Measurements from ENCODE around the gene PSKH1.
"Not testable (repeated sequence)": the region's sequence is repeated elsewhere in the genome, so short reads cannot be mapped to it uniquely, and the experiment has no call there.

The PSKH1 gene

DNA sequence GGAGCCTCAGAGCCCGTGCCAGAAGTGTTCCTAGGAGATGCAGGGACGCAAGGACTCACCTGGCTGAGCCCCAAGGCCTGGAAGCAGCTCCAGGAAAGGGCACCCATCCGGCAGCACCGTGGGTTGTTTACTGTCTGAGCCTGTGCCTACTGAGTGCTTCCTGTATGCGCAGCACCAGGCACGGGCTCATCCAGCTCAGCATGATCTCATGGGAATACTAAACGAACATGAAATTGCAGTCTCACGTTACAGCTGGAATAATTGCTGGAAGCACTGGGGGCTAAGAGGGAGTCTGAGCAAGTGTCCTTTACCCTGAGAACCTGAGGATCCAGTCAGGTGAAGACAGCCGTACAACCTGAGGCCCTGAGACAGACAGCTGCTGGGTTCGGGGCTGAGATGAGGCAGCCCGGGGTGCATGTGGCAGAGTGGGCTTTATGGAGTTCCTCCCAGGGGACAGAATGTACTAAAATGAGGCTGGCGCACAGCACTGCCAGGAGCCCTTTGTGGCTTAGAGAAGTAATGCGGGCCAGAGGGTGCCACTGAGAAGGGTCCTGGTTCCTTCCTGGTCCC is 33.2 kb downstream of the PSKH1 start:
- DNase-seq (ENCODE audit: low read depth): no peak

DNA sequence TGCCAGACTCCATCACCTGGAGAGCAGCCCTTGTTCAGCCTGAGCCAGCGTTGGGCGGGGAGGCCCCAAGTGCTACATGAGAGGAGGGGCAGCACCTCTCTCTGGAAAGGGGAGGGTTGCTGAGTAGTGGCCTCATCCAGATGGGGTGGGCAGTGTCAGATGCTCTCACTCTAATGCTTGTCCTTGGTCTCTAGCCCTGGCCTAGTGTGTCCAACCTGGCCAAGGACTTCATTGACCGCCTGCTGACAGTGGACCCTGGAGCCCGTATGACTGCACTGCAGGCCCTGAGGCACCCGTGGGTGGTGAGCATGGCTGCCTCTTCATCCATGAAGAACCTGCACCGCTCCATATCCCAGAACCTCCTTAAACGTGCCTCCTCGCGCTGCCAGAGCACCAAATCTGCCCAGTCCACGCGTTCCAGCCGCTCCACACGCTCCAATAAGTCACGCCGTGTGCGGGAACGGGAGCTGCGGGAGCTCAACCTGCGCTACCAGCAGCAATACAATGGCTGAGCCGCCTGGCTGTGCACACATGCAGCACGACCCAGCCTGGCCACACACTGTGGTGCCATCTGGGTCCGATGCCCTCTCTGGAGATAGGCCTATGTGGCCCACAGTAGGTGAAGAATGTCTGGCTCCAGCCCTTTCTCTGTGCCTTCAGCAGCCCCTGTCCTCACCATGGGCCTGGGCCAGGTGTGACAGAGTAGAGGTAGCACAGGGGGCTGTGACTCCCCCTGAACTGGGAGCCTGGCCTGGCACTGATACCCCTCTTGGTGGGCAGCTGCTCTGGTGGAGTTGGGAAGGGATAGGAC is 34.3 kb downstream of the PSKH1 start:
- no peak for DNase-seq (ENCODE audit: low read depth)

DNA sequence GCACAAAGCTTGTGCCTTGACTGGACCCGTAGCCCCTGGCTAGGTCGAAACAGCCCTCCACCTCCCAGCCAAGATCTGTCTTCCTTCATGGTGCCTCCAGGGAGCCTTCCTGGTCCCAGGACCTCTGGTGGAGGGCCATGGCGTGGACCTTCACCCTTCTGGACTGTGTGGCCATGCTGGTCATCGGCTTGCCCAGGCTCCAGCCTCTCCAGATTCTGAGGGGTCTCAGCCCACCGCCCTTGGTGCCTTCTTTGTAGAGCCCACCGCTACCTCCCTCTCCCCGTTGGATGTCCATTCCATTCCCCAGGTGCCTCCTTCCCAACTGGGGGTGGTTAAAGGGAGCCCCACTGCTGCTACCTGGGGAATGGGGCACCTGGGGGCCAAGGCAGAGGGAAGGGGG is 35.1 kb downstream of the PSKH1 start:
- DNase-seq (ENCODE audit: low read depth): no peak

DNA sequence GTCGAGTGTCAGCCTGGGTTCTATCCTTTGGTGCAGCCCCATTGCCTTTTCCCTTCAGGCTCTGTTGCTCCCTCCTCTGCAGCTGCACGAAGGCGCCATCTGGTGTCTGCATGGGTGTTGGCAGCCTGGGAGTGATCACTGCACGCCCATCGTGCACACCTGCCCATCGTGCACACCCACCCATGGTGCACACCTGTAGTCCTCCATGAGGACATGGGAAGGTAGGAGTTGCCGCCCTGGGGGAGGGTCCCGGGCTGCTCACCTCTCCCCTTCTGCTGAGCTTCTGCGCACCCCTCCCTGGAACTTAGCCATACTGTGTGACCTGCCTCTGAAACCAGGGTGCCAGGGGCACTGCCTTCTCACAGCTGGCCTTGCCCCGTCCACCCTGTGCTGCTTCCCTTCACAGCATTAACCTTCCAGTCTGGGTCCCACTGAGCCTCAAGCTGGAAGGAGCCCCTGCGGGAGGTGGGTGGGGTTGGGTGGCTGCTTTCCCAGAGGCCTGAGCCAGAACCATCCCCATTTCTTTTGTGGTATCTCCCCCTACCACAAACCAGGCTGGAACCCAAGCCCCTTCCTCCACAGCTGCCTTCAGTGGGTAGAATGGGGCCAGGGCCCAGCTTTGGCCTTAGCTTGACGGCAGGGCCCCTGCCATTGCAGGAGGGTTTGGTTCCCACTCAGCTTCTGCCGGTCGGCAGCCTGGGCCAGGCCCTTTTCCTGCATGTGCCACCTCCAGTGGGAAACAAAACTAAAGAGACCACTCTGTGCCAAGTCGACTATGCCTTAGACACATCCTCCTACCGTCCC is 35.7 kb downstream of the PSKH1 start:
- DNase-seq (ENCODE audit: low read depth): no peak

DNA sequence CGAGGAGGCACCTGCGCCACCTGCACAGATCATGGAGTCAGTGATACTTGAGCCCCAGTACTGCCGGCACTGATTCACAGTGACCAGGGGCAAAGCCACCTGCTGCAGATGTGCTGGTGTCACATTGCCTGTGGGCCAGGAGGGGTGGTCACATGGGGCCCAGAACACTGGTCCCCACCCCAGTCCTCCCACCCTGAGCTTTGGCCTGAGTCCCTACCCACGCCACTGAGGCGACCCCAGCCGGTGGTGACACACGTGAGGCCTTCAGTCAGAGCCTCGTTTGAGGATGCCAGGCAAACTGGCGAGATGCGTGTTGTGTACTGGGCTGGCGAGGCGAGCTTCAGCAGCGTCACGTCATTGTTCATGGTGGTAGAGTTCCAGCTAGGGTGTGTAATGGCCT is 37.1 kb downstream of the PSKH1 start:
- no peak for DNase-seq (ENCODE audit: low read depth)

DNA sequence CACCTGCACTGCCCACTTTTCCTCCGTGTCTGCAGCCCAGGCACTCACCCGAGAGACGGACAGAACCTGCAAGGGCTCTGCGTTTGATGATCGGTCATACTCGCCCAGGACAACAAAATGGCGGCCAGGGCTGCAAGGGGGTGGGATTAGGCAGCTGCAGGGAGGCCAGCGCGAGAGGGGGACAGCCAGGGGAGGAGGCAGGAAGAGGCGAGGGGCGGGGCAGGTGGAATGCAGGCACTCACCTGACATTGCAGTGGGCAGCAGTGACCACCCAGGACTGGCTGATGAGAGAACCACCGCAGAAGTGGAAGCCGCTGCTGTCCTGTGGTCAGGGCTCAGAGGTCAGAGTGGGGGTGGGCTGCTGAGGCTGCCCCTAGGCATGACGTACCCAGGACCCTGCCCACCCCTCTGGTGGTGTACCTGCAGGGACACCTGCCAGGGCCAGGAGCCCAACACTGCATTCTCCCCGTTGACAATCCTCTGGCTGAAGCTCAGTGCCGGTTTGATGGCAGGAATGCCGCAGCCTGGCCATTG is 37.7 kb downstream of the PSKH1 start:
- no peak for DNase-seq (ENCODE audit: low read depth)

DNA sequence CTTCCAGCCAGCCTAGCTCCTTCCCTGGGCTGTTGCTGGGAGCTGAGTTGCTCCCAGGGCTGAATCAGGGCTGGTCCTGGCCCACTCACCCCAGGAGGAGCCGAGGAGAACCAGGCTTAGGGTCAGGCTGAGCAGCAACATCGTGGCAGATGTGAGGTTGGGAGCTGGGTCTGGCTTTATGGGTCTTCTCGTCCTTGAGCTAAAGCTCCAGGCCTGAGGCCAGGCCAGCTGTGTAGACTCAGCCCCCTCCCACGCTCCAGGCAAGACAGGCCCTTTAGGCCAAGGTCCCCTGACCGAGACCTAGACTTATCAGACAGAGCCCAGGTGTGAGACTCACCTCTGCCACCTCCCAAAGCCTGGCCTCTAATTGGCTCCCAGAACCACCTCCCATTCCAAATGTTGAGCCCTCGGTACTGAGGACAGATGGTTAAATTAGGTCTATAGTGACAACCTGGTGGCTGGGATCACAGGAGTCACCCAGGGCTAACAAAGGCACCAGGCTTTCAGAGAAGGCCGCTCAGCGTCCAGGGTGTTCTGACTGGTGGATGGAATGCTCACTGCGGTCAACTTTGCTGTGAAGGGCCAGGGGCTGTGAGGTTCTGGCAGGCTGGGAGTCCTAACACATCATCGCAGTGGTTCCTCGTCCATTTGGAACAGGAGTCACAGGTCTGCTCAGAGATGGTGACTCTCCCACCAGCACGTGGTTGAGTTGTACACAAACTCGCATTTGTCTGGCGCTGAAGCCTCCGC is 38.8 kb downstream of the PSKH1 start, which contains the start of gene CTRL:
Gene CTRL, minus strand, starts transcription at position 151 of the 750 bp plus-strand sequence. Its CDS starts 10 bp downstream, at position 141.
- DNase-seq (ENCODE audit: low read depth): no peak

DNA sequence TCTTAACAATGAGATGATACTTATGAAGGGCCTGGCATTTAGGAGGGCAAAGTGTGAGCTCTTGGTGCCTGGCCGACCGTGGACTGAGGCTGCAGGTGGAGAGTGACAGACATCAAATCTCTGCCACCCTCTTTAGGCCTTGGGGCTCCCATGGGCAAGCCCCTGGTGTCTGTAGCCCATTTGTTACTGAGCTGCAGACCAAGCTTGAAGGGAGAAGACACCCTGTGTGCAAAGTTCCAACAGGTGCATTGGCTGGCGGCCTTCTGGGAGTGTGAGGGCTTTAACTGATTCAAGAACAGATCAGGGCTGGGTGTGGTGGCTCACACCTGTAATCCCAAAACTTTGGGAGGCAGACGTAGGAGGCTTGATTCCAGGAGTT is 39.4 kb downstream of the PSKH1 start:
- DNase-seq (ENCODE audit: low read depth): no peak

DNA sequence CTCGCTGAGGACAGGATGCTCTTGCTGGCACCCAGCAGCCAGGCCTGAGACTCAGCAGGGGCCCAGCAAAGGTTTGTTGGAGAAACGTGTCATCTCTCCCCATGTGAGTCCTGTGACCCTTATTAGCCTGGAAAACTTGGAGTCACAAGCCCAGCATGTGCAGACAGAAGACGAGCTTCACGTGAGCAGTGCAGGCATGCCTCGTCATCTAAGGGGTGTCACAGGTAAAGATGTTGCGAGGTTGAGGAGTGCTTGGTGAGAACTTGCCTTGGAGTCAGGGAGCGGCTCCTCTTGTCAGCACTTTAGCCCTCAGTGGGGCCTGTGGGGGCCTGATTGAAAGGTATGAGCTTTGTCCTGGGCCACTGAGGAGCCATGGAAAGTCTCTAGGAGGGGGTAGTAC is 40.8 kb downstream of the PSKH1 start:
- DNase-seq (ENCODE audit: low read depth): no peak

DNA sequence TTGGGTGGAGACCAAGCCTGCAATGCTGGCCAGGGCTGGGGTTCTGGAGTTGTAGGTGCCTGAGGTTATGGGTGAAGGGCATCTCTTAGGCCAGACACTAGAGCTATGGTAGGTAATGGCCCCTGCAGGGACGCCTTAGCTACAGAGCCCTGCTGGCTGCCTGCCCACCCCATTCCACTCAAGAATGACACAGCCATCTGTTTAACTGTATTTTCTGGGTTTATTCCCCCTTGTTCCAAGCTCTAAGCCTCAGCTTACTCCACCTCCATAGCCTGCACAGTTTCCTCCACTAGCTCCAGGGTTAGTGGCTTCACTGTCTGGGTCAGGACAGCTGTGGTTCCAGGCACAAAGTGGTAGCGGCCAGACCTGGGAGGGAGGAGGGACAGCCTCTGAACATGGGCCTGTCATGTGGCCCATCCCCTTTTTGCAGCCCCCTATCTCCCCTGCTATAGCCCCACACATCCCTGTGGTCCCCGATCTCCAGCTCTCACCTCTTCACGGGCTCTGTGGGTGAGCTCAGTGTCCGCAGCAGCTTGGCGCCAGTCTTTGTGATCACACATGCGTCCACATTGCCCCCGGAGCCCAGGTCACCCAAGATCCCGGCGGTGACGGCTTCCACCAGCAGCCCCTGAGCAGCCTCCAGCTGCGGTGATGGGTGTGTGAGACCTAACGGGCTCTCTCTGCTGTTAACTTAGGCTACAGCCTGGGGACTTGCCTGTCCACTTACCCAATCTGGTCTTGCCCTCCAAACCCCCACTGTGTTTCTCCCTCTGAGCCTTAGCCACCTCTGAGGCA is 41.4 kb downstream of the PSKH1 start:
- DNase-seq (ENCODE audit: low read depth): no peak

DNA sequence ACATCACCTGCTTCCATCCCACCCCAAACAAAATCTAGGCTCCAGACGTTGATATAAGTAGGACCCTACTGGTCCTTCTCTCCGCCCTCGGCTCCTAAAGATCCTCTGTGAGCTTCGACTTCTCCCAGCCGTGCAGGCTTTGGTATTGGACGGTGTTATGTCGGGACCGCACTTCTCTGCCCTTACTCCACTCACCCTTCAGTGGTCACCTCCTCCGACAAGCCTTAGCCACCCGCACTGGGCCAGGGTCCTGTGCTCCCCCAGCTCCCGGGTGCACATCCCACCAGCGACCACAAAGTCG is 42.0 kb downstream of the PSKH1 start:
- no peak for DNase-seq (ENCODE audit: low read depth)

DNA sequence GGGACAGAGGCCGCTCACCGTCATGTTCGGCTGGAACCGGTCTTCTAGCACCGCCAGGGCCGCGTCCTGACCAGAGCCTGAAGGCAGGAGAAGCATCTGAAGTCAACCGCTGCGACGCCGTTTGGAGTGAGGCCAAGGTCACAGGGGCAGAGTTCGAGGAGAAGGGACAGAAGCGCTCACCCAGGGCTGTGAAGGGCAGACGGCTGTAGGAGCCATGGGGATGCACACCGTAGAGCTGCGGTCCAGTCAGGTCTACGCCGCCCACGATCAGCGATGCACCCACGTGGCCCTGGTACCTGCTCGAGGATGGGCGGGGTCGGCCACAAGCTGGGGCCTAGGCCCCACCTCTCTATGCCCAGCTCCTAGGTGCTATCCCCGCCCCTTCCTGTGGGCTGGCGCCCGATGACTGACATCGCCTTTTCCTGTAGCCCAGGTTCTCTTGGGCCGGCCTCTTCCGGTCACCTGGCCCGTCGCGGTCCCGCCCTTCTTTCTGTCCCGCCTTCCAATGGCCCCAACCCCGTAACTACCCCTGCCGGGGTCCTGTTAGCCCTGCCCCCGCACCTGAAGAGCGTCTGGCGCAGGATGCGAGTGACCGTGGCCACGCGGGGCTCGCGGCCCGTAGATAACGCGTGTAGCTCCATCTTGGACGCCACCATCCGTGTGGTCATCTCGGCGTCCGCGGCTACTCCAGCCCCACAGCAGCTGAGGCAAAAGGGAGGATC is 42.5 kb downstream of the PSKH1 start:
- peak; percentile 87 for DNase-seq (ENCODE audit: low read depth)

DNA sequence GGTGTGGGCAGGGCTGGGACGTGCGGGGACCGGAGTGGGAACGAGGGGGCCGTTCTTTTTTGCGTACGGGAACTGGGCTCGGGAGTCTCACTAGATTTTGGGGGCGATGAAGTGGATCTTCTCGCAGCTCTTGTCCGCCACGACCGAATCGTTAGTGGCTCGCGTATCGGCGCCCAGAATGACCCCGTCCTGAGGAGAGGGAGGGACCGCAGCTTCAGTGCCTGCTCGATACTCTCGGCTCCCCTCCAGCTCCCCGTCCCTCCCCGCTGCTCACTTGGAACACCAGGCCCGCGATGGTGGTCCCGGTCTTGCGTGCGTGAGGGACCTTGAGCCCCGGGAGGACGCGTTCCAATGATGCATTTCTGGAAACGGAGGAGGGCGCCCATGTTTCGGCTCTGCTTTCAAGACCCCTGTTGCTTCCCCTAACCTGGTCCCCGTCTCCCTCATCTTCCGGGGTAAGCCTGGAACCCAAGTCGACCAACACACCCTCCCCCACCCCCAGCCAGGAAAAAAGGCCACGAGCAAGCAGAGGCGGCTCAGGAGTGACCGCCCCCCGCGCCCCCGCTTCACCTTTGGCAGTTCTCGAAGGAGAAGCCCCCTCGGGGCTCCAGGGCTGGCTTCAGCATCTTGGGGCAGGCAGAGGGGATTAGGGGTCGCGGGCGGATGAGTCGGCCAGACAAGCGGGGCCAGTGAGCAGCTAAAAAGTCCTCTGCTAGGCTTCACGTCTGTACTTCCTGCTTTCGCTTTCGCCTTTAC is 43.2 kb downstream of the PSKH1 start, which contains the start of gene PSMB10:
Gene PSMB10, minus strand, starts transcription at position 727 of the 756 bp plus-strand sequence. Its CDS starts 101 bp downstream, at position 626.
- DNase-seq (ENCODE audit: low read depth): no peak

DNA sequence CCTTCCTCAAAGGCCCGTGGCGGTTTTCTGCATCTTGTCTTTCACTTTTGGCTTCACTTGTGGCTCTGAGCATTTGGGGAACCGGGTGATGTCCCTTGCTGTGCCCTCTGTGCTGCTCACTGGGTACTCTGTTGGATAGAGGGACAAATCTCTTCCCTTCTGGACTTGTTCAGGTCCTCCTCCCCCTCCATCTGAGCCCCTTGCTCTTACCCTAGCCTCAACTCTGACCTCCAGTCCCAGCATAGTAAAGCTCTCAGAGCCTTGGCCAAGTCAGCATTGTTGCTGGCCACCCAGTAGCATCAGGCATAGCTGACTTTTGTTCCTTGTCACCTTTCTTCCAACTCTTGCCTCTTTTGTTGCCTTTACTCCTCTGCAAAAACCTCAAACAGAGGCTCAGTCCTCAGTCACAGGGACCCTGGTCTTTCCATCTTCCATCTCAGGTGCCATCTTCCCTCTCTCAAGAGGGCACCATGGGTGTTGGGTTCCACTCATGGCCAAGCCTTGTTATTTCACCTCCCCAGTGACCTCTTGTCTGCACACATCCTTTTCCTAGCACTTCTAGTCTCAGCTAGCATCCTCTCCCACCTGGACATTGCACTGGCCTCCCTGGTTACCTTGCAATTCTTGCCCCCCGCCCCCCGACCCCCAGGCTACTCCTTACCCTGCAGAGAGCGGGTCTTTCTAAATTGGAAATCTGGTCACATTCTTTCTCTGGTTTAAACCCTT is 44.0 kb downstream of the PSKH1 start:
- DNase-seq (ENCODE audit: low read depth): no peak

DNA sequence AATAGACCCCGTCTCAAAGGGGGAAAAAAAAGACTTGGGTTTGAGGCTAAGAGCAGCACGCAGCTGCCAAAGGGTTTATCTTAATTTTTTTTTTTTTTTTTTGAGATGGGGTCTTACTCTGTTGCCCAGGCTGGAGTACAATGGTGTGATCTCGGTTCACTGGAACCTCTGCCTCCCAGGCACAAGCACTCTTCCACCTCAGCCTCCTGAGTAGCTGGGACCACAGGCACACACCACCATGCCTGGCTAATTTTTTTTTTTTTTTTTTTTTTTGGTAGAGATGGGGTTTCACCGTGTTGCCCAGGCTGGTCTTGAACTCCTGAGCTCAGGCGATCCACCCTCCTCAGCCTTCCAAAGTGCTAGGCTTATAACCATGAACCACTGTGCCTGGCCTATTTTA is 44.7 kb downstream of the PSKH1 start:
- DNase-seq (ENCODE audit: low read depth): not testable (repeated sequence)

DNA sequence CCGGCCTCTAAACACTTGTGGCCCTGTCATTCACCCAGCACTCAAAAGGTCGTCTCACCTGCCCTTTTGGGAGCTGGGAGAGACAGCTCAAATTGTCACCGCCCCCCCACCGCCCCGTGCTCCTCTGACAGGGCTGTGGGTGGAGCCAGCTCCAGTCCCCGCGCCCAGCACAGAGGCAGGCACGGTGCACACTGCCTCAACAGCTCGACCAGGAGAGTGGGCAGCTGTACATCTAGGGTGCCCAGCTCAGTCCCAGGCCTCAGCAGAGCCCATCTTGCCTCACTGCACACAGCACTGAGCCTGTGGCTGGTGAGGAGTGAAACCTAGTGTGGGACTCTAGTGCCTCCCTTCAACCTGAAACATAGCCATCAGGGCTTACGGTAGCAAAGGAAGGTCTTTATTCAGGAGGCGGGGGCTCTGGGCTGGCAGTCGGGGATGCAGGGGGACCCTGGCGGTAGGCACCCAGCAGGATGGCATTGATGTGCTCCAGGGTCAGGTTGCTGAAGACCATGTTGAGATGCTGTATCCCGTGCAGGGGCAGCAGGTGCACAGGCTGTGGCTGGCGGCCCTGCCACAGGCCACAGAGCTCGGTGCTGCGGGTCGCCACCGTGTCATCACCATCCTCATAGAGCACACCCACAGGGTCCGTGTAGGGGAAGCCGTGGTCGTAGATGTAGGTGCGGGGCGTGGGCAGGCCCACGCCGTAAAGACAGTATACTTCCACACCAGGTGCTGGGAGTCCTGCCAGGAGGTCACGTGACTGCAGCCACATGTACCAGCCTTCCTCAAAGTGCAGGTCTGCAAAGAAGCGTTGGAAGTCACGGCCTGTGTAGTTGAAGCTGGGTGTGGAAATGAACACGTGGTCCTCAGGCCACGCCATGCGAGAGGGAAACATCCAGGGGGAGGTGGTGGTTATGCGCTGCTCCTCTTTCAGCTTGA is 46.7 kb downstream of the PSKH1 start:
- DNase-seq (ENCODE audit: low read depth): no peak

DNA sequence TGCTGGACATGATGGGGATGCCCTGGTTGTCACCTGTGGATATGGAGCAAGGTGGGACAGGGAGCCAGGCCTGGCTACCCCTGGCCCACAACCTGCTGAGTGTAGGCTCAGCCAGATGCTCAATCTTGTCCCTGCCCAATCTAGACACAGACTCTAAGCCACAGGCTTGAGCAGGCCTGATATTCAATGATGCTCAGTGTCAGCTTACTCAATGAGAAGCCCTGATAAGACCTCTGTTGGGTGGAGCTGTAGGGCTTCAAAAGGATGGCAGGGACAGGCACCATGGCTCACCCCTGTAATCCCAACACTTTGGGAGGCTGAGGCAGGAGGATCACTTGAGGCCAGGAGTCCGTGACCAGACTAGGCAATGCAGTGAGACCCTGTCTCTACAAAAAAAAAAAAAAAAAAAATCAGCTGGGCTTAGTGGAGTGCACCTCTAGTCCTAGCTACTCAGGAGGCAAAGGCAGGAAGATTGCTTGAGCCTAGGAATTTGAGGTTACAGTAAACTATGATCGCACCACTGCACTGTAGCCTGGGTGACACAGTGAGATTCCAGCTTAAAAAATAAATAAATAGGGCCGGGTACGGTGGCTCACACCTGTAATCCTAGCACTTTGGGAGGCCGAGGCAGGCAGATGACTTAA is 47.5 kb downstream of the PSKH1 start:
- no peak for DNase-seq (ENCODE audit: low read depth)
